ENCODE measurements around the gene TTC12. TPM values are rescaled to one million over a fixed set of nuclear protein-coding genes. Genes with fewer than 3 reads are reported as not detected.
A peak's percentile ranks its signal among the peaks of the same experiment; 100 is the strongest.
"Not testable (repeated sequence)": the region's sequence is repeated elsewhere in the genome, so short reads cannot be mapped to it uniquely, and the experiment has no call there.

Gene TTC12
- total RNA-seq, 2 donors from 2014 or later = 5.4 to 15.7 TPM

GRCh38 chr11:113278925-113279324 is 35.5 kb upstream of the TTC12 start:
- no peaks in the 10 kb centered on the region for H3K36me3 Mint-ChIP-seq
- H3K27ac Mint-ChIP-seq = no peak overlapping the region
- ATAC-seq (no peak), DNase-seq (ENCODE audit: low spot score in 2 of 2) (no peak)
- no peaks in the 10 kb centered on the region for H3K9me3 Mint-ChIP-seq

GRCh38 chr11:113279591-113279990 is 34.8 kb upstream of the TTC12 start:
- ATAC-seq (no peak), DNase-seq (ENCODE audit: low spot score in 2 of 2) (no peak)
- Mint-ChIP-seq H3K27ac (no peak overlapping the region), H3K9me3 (no peaks in the 10 kb centered on the region), H3K36me3 (no peaks in the 10 kb centered on the region)

- no peaks in the 10 kb centered on the region for H3K9me3 Mint-ChIP-seq
- H3K27ac Mint-ChIP-seq = no peak overlapping the region
- ATAC-seq = peak; percentile 44 to 71
These were observed 33.2 kb upstream of the TTC12 start for GRCh38 chr11:113281052-113281725.

GRCh38 chr11:113282898-113283437 is 31.4 kb upstream of the TTC12 start:
- no peaks in the 10 kb centered on the region for H3K9me3 Mint-ChIP-seq
- no peak overlapping the region for H3K27ac Mint-ChIP-seq
- ATAC-seq = no peak
- H3K36me3 Mint-ChIP-seq = no peaks in the 10 kb centered on the region
- DNase-seq (ENCODE audit: low spot score in 2 of 2) = no peak

More at GRCh38 chr11:113281052-113281725, 33.2 kb upstream of the TTC12 start:
- DNase-seq (ENCODE audit: low spot score in 2 of 2) = no peak
- no peaks in the 10 kb centered on the region for H3K36me3 Mint-ChIP-seq

- no peak for DNase-seq (ENCODE audit: low spot score in 2 of 2)
- no peak overlapping the region for H3K27ac Mint-ChIP-seq
- H3K36me3 Mint-ChIP-seq = no peaks in the 10 kb centered on the region
- ATAC-seq = no peak
- H3K9me3 Mint-ChIP-seq = no peaks in the 10 kb centered on the region
These were observed 30.5 kb upstream of the TTC12 start for GRCh38 chr11:113283881-113284280.

- Mint-ChIP-seq H3K9me3 (no peaks in the 10 kb centered on the region), H3K36me3 (no peaks in the 10 kb centered on the region), H3K27ac (no peak overlapping the region)
- no peak for DNase-seq (ENCODE audit: low spot score in 2 of 2)
- ATAC-seq = no peak
These were observed 28.4 kb upstream of the TTC12 start for GRCh38 chr11:113286009-113286408.

GRCh38 chr11:113286509-113287497 is 27.6 kb upstream of the TTC12 start:
- ATAC-seq (no peak), DNase-seq (ENCODE audit: low spot score in 2 of 2) (no peak)
- Mint-ChIP-seq H3K36me3 (no peaks in the 10 kb centered on the region), H3K9me3 (no peaks in the 10 kb centered on the region), H3K27ac (no peak overlapping the region)

GRCh38 chr11:113287801-113288200 is 26.6 kb upstream of the TTC12 start:
- no peaks in the 10 kb centered on the region for H3K9me3 Mint-ChIP-seq
- no peaks in the 10 kb centered on the region for H3K36me3 Mint-ChIP-seq
- ATAC-seq (no peak), DNase-seq (ENCODE audit: low spot score in 2 of 2) (no peak)
- H3K27ac Mint-ChIP-seq = no peak overlapping the region

- H3K9me3 Mint-ChIP-seq = no peaks in the 10 kb centered on the region
- DNase-seq (ENCODE audit: low spot score in 2 of 2) = no peak
- H3K36me3 Mint-ChIP-seq = no peaks in the 10 kb centered on the region
- no peak for ATAC-seq
- H3K27ac Mint-ChIP-seq = no peak overlapping the region
These were observed 26.0 kb upstream of the TTC12 start for GRCh38 chr11:113288286-113288863.

- Mint-ChIP-seq H3K27ac (no peak overlapping the region), H3K9me3 (no peaks in the 10 kb centered on the region), H3K36me3 (no peaks in the 10 kb centered on the region)
- DNase-seq (ENCODE audit: low spot score in 2 of 2) (peak; percentile 64 to 67), ATAC-seq (peak; percentile 86 to 98)
These were observed 24.8 kb upstream of the TTC12 start for GRCh38 chr11:113289431-113290187.

- no peaks in the 10 kb centered on the region for H3K9me3 Mint-ChIP-seq
- no peak overlapping the region for H3K27ac Mint-ChIP-seq
- H3K36me3 Mint-ChIP-seq = peaks cover 0 to 9% of the 10 kb centered on the region in 2 donors
- no peak for ATAC-seq
- DNase-seq (ENCODE audit: low spot score in 2 of 2) = no peak
These were observed 20.4 kb upstream of the TTC12 start for GRCh38 chr11:113293936-113294335.

- no peak for ATAC-seq
- Mint-ChIP-seq H3K36me3 (peaks cover 0 to 9% of the 10 kb centered on the region in 2 donors), H3K9me3 (no peaks in the 10 kb centered on the region), H3K27ac (no peak overlapping the region)
- no peak for DNase-seq (ENCODE audit: low spot score in 2 of 2)
These were observed 18.4 kb upstream of the TTC12 start for GRCh38 chr11:113295993-113296392.

GRCh38 chr11:113296447-113297205 is 17.8 kb upstream of the TTC12 start:
- H3K27ac Mint-ChIP-seq = no peak overlapping the region
- DNase-seq (ENCODE audit: low spot score in 2 of 2) (no peak), ATAC-seq (no peak)
- no peaks in the 10 kb centered on the region for H3K9me3 Mint-ChIP-seq
- H3K36me3 Mint-ChIP-seq = peaks cover 0 to 9% of the 10 kb centered on the region in 2 donors

GRCh38 chr11:113298496-113298895 is 15.9 kb upstream of the TTC12 start:
- H3K36me3 Mint-ChIP-seq; ATAC-seq; H3K27ac Mint-ChIP-seq; DNase-seq (ENCODE audit: low spot score in 2 of 2); H3K9me3 Mint-ChIP-seq: not testable (repeated sequence)

- ATAC-seq = no peak
These were observed 9.5 kb upstream of the TTC12 start for GRCh38 chr11:113304916-113305315.

More at GRCh38 chr11:113304916-113305315, 9.5 kb upstream of the TTC12 start:
- DNase-seq (ENCODE audit: low spot score in 2 of 2) = no peak
- Mint-ChIP-seq H3K9me3 (no peaks in the 10 kb centered on the region), H3K36me3 (no peaks in the 10 kb centered on the region), H3K27ac (no peak overlapping the region)

Measured in activated naive CD4-positive, alpha-beta T cell treated with anti-CD3 and anti-CD28 coated beads, Interleukin-2, amount 50 U/mL, for 72 hours (primary cell).